Measurements from ENCODE around the gene SOS1.
"Not testable (repeated sequence)": the region's sequence is repeated elsewhere in the genome, so short reads cannot be mapped to it uniquely, and the experiment has no call there.

GRCh38 chr2:39138187-39138836 is 17.5 kb upstream of the SOS1 start:
- TF ChIP-seq SP1 (IDR thresholded peaks at IDR 0.05); SP1 (CRISPR knock-in tag; IDR thresholded peaks at IDR 0.05); PHF8 (CRISPR knock-in tag; IDR thresholded peaks at IDR 0.05); ZNF639 (CRISPR knock-in tag; conservative IDR thresholded peaks at IDR 0.05): not testable (repeated sequence)

Measured in HepG2 (cell line).